Measurements from ENCODE around the gene OBSCN.

OBSCN gene, protein sequence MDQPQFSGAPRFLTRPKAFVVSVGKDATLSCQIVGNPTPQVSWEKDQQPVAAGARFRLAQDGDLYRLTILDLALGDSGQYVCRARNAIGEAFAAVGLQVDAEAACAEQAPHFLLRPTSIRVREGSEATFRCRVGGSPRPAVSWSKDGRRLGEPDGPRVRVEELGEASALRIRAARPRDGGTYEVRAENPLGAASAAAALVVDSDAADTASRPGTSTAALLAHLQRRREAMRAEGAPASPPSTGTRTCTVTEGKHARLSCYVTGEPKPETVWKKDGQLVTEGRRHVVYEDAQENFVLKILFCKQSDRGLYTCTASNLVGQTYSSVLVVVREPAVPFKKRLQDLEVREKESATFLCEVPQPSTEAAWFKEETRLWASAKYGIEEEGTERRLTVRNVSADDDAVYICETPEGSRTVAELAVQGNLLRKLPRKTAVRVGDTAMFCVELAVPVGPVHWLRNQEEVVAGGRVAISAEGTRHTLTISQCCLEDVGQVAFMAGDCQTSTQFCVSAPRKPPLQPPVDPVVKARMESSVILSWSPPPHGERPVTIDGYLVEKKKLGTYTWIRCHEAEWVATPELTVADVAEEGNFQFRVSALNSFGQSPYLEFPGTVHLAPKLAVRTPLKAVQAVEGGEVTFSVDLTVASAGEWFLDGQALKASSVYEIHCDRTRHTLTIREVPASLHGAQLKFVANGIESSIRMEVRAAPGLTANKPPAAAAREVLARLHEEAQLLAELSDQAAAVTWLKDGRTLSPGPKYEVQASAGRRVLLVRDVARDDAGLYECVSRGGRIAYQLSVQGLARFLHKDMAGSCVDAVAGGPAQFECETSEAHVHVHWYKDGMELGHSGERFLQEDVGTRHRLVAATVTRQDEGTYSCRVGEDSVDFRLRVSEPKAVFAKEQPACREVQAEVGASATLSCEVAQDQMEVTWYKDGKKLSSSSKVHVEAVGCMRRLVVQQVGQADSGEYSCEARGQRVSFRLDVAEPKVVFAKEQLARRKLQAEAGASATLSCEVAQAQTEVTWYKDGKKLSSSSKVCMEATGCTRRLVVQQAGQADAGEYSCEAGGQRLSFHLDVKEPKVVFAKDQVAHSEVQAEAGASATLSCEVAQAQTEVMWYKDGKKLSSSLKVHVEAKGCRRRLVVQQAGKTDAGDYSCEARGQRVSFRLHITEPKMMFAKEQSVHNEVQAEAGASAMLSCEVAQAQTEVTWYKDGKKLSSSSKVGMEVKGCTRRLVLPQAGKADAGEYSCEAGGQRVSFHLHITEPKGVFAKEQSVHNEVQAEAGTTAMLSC (N-terminal part only)

DNA sequence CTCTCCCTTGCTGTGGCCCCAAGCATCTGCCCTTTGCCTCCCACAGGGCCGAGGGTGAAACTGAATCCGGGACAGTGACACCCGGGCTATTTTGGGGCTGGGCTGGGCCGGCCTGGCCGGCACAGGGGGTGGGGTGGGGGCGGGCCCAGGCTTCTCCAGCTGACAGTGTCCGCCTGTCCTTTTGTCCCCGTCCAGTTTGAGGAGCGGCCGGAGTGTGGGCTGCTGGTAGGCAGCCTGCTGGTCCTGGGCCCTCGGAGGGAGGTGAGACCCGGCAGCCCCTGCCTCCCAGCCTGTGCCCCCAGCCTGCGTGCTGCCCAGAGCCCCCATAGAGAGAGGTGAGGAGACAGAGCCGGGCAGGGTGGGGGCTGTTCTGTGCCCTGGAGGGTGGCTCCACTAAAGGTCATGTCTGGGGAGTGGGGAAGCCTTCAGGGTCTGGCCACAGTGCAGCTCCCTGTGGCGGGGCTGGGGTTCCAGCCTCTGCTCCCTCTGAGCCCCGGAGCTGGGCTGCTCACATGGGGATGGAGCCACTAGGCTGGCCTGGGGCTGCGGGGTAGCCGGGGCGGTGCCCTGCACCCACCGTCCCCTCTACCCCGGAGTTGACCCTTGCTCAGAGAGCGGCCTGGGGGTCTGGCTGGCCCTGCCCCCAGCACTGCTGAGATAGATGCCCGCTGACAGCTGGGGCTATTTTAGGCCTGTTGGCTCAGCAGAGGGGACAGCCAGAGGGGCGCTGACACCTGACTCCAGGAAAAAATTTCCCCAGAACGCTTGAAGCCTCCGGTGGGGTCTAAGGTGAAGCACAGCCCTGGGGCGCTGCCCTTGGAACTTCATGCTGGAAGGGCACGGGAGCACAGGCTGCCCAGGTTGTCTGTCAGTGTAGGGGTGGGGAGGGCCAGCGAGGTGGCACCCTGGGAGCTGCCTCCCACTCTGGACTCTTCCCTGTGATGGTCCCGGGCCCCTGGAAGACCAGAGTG is at the start of gene OBSCN:
Gene OBSCN (plus strand): TSS at position 194 of the 971 bp plus-strand sequence. CDS start 3,740 bp downstream, outside the sequence.
- no peak for DNase-seq (ENCODE audit: low spot score)

DNA sequence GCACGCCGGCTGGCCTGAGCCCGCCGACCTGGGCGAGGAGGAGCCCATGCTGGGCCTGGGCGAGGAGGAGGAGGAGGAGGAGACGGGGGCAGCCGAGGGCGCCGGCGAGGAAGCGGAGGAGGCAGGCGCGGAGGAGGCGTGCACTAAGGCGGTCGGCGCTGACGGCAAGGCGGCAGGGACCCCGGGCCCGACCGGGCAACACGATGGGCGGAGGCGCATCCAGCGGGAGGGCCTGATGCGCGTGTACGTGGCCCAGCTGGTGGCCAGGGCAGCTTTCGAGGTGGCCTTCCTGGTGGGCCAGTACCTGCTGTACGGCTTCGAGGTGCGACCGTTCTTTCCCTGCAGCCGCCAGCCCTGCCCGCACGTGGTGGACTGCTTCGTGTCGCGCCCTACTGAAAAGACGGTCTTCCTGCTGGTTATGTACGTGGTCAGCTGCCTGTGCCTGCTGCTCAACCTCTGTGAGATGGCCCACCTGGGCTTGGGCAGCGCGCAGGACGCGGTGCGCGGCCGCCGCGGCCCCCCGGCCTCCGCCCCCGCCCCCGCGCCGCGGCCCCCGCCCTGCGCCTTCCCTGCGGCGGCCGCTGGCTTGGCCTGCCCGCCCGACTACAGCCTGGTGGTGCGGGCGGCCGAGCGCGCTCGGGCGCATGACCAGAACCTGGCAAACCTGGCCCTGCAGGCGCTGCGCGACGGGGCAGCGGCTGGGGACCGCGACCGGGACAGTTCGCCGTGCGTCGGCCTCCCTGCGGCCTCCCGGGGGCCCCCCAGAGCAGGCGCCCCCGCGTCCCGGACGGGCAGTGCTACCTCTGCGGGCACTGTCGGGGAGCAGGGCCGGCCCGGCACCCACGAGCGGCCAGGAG is 49.5 kb upstream of the OBSCN start:
- DNase-seq (ENCODE audit: low spot score) = no peak

DNA sequence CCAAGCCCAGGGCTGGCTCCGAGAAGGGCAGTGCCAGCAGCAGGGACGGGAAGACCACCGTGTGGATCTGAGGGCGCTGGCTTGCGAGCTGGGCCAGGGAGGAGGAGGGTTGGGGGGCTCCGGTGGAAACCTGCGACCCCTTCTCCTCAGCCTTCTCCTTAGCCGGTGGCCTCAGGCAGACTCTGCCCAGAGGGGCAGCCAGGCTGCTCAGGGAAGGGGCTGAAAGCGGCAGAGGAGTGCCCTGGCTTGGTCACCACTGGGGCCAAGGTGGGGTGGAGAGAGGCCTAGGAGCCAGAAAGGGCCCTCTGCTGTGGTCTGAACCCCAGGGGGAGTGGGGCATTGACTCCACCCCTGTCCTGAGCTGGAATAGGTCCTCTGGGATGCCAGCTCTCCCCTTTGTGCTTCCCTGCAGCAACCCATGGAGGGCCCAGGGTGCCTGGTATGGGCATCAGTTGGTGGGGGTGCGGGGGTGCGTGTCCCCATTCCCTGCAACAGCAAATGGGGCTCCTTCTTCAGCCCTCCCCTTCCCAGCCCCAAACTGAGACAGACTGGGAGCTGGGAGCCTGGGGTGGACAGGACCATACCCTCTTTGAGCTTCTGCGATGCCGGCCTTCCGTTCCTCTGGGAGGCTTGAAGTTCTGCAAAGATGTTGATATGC is 48.7 kb upstream of the OBSCN start:
- no peak for DNase-seq (ENCODE audit: low spot score)

DNA sequence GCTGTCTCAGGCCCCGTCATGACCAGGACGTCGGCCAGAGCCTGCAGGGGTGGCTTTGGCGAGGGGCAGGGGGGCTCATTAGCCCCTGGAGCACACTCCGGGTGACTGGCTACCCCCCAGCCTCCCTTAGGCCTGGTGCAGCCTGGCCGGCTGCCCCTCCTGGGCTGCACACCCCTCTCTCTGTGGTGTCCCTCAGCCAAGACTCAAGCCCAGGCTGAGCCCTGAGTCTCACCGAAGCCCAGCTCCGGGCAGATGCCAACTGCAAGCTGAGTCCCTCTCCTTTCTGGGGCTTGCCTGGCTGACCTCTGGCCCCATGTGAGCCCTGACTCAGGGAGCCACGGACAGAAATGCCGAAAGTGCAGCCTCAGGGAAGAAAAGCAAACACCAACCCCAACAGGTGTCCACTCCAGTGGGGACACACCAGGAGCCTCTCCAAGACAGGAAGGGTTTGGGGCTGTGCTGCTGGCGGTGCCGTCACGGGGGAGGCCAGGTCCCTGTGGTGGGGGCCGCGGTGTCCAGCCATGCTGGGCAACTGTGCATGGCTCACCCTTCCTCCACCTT is 47.6 kb upstream of the OBSCN start:
- DNase-seq (ENCODE audit: low spot score) = no peak

DNA sequence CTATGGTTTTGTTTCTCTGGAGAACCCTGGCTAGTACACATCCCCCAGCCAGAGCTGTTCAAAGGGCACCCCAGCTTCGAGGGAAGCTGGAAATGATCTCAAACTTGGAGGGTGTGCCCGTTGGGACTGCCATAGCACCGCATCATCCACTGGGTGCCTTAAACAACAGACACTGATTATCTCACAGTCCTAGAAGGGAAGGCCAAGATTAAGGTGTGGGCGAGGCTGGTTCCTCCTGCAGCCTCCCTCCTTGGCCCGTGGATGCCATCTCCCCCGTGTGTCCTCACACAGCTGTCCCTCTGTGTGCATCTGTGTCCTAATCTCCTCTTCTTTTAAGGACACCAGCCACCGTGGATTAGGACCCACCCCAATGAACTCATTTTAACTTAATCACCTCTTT is 46.5 kb upstream of the OBSCN start:
- DNase-seq (ENCODE audit: low spot score) = no peak

DNA sequence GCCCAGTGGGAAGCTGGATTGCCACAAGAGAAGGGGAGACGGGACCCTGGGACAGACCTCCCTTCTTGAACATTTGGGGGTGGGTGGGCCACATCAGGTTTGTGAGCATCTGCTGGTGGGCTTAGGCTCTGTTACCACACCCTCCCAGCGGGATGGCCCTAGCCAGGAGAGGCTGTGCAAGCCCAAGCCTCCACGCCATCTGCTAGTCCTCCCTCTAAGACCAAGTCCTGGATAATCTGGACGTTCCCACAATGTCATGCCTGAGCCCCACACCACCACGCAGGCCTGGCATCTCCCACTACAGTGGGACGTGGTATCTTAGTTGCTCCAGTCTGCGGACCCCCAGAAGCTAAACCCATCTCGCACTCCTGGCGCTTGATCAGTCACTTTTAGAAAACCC is 46.0 kb upstream of the OBSCN start:
- DNase-seq (ENCODE audit: low spot score) = no peak

DNA sequence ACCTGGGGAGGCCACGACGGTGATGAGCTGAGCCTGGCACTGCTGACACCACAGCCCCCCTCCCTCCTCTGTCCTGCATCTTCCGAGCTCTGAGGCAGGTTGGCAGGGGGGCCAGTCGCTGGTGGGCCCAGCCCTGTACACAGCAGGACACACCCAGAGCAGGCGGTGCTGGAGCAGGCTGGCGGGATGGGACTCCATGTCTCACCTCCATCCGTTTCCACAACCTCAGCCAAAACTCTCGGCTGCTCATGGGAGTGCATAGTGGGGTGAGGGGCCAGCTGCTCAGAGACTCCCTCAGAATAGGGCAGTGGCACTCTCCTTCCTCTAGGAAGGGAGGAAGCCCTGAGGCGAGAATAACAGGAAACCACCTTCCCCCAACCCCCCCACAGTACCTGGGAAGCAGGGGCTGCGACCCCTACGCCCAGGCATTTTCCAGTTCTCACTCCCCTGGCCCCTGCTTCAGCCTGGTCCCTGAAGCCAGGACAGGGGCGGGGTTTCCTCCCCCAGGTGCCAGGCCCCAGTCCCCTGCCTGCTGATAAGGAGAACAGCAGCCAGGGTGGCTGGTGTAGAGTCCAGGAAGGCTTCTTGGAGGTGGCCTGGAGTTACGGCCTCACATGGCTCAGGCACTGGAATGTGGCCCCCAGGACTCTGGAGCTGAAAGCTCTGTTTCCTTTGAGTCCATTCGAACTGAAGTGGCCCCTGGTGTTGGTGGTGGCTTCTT is 45.4 kb upstream of the OBSCN start:
- DNase-seq (ENCODE audit: low spot score) = no peak

DNA sequence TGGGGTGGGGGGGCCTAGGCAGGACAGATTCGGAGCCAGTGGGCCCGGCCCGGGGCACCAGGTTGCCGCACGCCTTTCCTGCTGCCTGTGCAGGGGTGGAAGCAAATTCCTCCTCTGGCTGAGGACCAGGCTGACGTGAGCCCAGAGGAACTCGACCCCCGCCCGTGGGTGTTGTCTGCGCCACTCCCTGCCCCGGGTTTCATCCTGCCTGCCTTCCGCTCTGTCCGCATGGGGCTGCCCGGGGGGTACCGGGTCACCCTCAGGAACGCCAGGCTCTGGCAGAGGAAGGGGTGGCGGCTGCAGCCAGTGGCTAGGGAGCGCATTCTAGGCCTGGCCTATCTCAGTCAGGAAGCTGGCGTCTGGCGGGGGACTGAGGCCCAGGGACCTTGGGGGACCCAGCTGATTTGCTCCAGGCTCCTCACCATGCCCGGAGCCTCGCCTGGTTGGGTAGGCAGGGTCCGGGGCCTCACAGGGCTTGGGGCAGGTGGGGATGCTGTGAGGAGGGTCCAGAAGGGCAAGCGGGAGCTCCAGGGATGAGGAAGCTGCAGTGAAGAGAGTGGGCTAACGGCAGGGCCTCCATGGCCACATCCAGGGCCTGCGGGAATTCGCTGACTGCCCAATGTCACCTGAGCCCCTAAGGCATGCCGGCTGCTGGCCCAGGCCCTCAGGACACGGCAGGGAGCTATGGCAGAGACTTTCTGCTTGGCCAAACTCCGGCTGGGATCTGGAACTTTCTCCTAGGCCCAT is 44.7 kb upstream of the OBSCN start:
- peak; percentile 63 for DNase-seq (ENCODE audit: low spot score)

DNA sequence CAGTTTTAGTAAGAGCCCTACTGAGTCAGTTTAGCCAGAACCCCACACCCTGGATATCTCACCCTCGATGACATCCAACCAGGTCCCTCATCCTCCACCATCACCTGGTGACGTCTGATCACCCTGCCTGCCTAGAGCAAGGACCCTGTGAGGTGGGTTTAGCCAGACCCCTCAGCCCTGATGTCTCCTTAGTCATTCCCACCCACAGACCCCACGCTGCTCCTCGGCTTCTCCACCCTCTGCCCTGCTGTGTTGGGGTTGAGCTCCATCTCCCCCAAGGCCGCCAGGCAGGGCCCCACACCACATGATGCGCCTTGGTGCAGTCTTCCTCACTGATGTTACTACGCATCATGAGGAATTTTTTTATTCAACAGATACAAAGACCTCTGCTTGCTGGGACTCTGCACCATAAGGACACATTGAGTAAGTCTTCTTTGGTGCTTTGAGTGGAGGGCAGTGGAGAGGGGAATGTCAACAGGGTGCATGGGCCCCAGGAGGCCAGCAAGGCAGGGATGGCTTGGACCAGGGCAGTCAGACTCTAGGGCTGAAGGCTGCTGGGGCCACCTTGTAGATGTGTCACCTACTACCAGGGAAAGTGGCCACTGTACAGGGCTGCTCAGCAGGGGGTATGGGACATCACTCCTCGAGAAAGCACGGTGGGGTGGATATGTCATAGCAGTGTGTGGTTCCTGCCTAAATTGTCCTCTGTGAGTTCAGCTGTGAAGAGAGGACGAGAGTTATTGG is 43.9 kb upstream of the OBSCN start:
- no peak for DNase-seq (ENCODE audit: low spot score)

DNA sequence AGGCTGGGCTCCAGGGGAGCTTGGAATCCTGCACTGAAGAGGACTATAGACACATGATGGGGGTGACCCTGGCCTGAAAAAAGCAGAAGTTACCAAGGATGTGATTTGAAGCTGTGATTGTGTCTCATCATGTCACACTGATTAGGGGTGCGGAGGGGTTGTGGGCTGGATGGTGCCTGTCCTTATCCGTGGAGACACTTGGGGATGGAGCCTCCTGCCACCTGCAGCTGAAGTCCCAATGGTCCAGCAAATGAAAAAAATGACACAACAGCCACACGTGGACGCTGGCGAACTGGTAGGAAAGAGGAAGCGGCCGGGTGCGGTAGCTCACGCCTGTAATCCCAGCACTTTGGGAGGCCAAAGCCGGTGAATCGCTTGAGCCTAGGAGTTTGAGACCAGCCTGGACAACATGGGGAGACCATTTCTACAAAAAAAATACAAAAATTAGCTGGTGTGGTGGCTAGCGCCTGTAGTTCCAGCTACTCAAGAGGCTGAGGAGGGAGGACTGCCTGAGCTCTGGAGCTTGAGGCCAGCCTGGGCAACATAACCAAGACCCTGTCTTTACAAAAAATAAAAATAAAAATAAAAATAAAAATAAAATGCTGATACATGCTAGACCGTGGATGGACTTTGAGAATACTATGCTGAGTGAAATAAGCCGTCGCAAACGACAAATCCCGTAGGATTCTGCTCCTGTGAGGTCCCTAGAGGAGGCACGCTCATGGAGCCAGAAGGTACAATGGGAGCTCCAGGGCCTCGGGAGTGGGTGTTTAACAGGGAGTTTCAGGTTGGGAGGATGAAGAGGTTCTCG is 43.1 kb upstream of the OBSCN start:
- no peak for DNase-seq (ENCODE audit: low spot score)

DNA sequence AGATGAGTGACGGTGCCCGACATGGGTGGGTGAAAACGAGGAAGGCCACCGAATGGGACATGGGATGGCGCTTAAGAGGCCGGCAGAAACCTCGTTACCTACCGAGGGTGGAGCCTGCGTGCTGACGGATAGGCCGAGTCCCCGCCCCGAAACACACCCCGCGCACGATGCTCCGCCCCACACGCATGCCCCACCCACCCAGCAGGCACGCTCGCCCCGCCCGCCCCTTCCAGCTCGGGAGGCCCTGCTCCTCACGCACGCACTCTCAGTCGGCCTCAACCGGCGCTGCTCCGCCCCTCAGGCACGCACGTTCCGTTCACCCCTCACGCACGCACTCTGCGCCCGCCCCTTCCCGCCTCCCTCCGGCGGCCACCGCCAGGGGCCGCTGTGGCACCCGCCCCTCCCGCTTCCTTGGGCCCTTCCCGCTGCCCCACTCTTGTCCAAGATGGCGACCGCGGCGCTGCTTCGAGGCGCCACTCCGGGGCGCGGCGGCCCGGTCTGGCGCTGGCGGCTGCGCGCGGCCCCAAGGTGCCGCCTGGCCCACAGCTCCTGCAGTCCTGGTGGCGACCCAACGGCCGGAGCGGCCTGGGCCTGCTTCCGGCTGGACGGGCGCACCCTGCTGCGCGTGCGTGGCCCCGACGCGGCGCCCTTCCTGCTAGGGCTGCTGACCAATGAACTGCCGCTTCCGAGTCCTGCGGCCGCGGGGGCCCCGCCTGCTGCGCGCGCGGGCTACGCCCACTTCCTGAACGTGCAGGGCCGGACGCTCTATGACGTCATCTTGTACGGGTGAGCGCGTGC is 42.3 kb upstream of the OBSCN start, which contains the start of gene IBA57:
Gene IBA57 (plus strand): TSS at position 433 of the 798 bp plus-strand sequence. CDS start 13 bp downstream, at position 446.
- DNase-seq (ENCODE audit: low spot score) = peak; percentile 99

DNA sequence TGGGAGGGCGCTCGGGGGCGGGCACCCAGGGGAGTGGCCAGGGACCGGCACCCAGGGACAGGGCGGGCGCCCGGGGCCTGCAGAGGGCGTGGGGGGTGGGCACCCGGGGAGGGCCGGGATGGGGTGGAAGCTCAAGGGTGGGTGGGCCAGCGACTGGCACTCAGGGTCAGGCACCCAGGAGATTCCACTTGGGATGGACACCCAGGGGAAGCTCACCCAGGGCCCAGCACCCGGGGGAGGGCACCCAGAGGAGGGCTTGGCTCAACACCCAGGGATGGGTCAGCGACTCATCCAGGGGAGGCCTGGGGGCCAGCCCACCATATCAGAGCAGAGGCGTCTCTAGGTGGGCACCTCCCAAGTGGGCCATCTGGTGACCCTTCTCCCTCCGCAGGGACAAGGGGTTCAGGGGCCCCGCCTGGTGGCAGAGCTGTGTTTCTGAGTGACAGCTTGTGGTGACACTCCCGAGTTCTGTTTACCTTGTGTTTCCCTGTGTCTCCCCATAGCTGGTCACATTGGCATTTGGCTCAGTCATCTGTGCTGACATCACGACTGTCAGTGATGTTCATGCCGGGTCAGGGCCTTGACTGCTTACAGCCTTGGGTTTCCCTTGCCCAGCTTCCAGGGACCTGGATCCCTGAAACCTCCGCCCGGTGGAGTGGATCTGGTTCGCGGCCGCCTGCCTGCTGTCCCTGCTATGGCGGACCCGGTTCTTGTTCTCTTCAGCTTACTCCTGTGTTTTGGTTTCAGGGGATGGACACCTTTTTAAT is 41.5 kb upstream of the OBSCN start:
- peak; percentile 99 for DNase-seq (ENCODE audit: low spot score)

DNA sequence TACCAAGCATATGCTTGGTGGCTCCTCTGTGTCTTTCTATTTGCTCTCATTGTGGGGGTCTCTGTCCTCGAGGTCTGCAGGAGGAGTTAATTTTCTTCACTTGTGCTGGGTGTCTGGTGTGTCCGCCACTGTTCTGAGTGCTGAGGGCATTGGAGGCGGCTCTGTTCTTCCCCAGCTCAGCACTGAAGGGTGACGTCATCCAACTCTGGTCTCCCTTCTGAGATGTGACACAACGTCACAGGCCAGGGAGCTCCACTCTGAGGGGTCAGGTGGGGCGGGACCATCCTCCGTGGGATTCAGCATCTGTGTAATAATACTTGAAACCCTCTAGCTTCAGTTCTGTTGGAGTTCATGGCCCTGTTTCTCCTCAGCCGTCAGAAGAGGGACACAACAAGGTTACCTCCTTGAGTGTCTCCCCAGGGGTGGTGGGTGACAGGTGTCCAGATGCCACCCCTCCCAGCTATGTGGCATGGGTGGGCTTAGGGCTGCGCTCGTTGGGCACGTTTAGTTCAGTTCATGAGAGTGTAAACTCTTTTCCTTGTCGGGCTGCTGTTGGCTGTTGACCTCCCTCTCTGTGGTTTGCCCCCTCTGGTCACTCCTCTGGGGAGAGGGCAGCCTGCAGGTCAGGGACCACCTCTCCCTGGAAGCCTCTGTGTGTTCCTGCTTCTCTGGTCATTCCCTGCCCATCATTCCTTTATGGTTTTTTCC is 39.1 kb upstream of the OBSCN start:
- no peak for DNase-seq (ENCODE audit: low spot score)

DNA sequence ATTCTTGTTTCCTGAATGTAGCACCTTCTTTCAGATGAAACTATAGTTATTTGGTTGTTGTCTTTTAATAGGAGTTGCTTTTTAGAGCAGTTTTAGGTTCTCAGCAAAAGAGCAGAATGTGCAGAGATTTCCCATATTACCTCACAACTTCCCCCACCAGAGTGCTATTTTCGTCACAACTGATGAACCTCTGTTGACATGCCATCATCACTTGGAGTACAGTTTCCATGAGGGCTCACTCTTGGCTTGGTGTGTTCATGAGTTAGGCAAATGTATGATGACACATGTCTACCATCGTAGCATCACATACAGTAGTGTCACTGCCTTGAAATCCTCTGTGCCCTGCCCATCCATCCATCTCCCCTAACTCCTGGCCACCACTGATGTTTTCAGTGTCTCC is 38.5 kb upstream of the OBSCN start:
- no peak for DNase-seq (ENCODE audit: low spot score)
